Gastrocnemius medialis (tissue), 4 donors: Measurements from ENCODE around the gene BUB1B. TPM values are rescaled to one million over a fixed set of nuclear protein-coding genes. Genes with fewer than 3 reads are reported as not detected.

ENCODE experiments used
- ATAC-seq, 2 donors: fragments of 150-250 bp; one replicate each; pipeline ENCODE4 v1.9.1; 2016
- DNase-seq, 2 donors: peaks; one replicate each; pipeline ENCODE4 v3.0.0-alpha.2; 2019
- H3K27ac ChIP-seq, 4 donors: fragments of 200-600 bp; sonication (generic); 1 replicate in 1 of 4; 2 replicates in 3 of 4; pipeline ENCODE4 v1.5.1; 2016 to 2018; ENCODE audit warnings: mild to moderate bottlenecking in 2 of 4, moderate library complexity in 1 of 4
- H3K27me3 ChIP-seq, 3 donors: fragments of 200-600 bp; sonication (generic) in 2 of 3; 1 replicate in 1 of 3; 2 replicates in 2 of 3; pipeline versions ENCODE4 v1.5.1 to v1.6.0; 2016 to 2019; ENCODE audit warnings: mild to moderate bottlenecking in 1 of 3, moderate library complexity in 1 of 3
- H3K36me3 ChIP-seq, 2 donors: fragments of 200-600 bp; sonication (generic) in 1 of 2; one replicate each; pipeline ENCODE4 v1.5.1; 2017 to 2018
- H3K4me1 ChIP-seq, 2 donors: fragments of 200-600 bp; sonication (generic) in 1 of 2; one replicate each; pipeline ENCODE4 v1.5.1; 2016 to 2017; ENCODE audit warnings: mild to moderate bottlenecking in 2 of 2
- H3K4me3 ChIP-seq, 4 donors: fragments of 200-600 bp; sonication (generic) in 3 of 4; 1 replicate in 1 of 4; 2 replicates in 3 of 4; pipeline ENCODE4 v1.5.1; 2016 to 2019; ENCODE audit warnings: mild to moderate bottlenecking in 2 of 4
- H3K9me3 ChIP-seq, 3 donors: fragments of 200-600 bp; sonication (generic) in 2 of 3; 1 replicate in 1 of 3; 2 replicates in 2 of 3; pipeline ENCODE4 v1.5.1; 2016 to 2019
- CTCF ChIP-seq, 5 experiments: fragments of 450-650 bp in 3 of 5; fragments of 200-600 bp in 2 of 5; sonication (generic) in 2 of 5; IDR thresholded peaks in 4 of 5; conservative IDR thresholded peaks in 1 of 5; 1 replicate in 4 of 5; 2 replicates in 1 of 5; pipeline ENCODE4 v1.5.1; 2016 to 2019; ENCODE audit warnings: antibody characterized with exemption in 5 of 5, mild to moderate bottlenecking in 3 of 5, moderate library complexity in 3 of 5
- POLR2A ChIP-seq, 2 donors: fragments of 450-650 bp; IDR thresholded peaks; one replicate each; pipeline ENCODE4 v1.6.1; 2017; ENCODE audit warnings: antibody characterized with exemption in 2 of 2, mild to moderate bottlenecking in 2 of 2, moderate library complexity in 2 of 2
- in situ Hi-C, 4 donors: fragments of 200-750 bp; cut with MboI; loops; one replicate each; pipeline versions ENCODE4 v1.15.0 to v1.8.0; 2017; ENCODE audit warnings: low sequenced_read_pairs in 4 of 4
- intact Hi-C: fragments of 100-400 bp; cut with DNase I; formaldehyde crosslinking; loops from one replicate; pipeline ENCODE4 v1.15.1; 2023; ENCODE audit warnings: low total_unique reads
- total RNA-seq, 4 donors: library from RNA; depleted of rRNA; stranded (reverse); fragments of >200 nt; gene quantifications; one replicate each; pipeline versions ENCODE4 v1.1.0 to v1.2.3, GENCODE V29; 2016

Gene BUB1B
- total RNA-seq, 4 donors from 2014 or later: 0.51 to 1.8 TPM; not detected in 2

- ATAC-seq (no peak), DNase-seq (no peak)
- Histone ChIP-seq H3K27me3 (no peaks in the 10 kb centered on the region), H3K36me3 (no peaks in the 10 kb centered on the region), H3K4me1 (peaks cover 6 to 7% of the 10 kb centered on the region in 2 donors), H3K9me3 (no peaks in the 10 kb centered on the region), H3K4me3 (no peak overlapping the region), H3K27ac (no peak overlapping the region)
- intact Hi-C loops (no loop called here), in situ Hi-C loops (no loop called here)
- no peak for TF ChIP-seq CTCF (IDR thresholded peaks at IDR 0.05 in 4 of 5, conservative IDR thresholded peaks at IDR 0.05 in 1 of 5)
- TF ChIP-seq POLR2A (IDR thresholded peaks at IDR 0.05): no peak
These were observed 94.2 kb downstream of the BUB1B start for GRCh38 chr15:40255033-40255432.

DNA sequence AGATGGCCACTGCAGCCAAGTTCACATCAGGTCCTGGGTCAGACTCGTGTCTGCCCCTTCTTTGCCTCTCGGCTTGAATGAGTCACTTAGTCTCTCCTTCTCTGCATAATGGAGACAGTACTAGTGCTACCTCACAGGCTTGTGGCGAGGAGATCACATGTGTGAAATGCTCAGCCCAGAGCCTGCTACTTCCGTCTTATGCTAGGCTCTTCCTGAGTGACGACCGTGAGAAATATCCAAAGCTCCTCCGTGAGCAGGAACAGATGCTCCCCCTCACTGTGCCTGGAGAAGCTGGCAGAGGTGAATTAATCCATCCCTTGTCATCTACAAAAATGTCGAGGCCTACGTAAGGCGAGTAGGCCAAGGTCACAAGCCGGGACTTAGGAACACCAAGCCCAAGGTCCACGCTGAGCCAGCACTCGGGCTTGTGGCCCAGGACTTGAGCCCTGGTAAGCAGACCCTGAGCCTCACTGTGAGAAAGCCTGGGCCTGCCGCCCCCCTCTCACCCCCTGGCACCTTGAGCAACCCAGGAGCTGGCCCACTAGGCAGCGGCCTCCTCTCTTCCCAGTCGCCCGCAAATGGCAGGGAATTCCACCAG is 95.9 kb downstream of the BUB1B start:
- H3K4me3 ChIP-seq: no peak overlapping the region
- no peaks in the 10 kb centered on the region for H3K36me3 ChIP-seq
- DNase-seq: no peak
- in situ Hi-C loops (no loop called here), intact Hi-C loops (no loop called here)
- TF ChIP-seq POLR2A (IDR thresholded peaks at IDR 0.05) (no peak), CTCF (IDR thresholded peaks at IDR 0.05 in 4 of 5, conservative IDR thresholded peaks at IDR 0.05 in 1 of 5) (no peak)
- peaks cover 6 to 7% of the 10 kb centered on the region in 2 donors for H3K4me1 ChIP-seq
- ATAC-seq: no peak
- no peaks in the 10 kb centered on the region for H3K27me3 ChIP-seq
- H3K27ac ChIP-seq: no peak overlapping the region
- H3K9me3 ChIP-seq: no peaks in the 10 kb centered on the region

DNA sequence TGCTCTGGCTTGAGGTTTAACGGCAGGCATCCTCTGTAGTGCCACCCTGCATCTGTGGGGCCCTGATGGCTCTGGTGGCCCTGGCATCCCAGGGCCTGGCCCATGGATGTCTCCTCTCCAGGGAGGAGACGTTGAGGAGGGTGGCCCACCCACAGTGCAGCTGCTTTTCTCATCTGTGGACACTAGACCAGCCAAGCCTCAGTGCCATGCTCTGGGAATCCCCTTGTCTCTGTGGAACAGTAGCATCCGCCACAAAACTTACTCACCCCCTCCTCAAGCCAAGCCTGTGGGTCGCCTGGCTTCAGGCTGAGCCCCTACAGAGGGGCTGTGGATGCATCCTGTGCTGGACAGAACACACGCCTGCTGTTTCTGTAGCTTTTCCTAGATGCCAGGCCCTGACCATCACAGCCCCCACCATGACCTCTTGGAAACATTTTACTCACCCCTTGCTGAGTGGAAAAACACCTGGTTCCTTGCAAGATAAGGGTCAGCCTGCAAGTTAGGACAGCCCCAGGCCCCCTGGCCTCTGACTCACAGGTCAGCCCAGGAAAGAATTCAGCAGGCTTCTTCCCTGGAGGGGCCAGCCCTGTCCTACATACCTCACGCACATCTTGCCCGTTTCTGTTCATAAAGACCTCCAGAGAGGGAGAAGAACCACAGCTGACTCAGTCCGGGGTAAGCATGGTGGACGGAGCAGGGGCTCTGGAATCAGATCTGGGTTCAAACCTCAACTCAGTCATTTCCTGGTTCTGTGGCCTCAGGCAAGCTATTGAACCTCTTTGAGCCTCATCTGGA is 97.0 kb downstream of the BUB1B start:
- H3K27ac ChIP-seq: no peak overlapping the region
- H3K4me1 ChIP-seq: peaks cover 6 to 7% of the 10 kb centered on the region in 2 donors
- H3K36me3 ChIP-seq: no peaks in the 10 kb centered on the region
- TF ChIP-seq CTCF (IDR thresholded peaks at IDR 0.05 in 4 of 5, conservative IDR thresholded peaks at IDR 0.05 in 1 of 5) (no peak), POLR2A (IDR thresholded peaks at IDR 0.05) (no peak)
- ATAC-seq (no peak), DNase-seq (no peak)
- no peaks in the 10 kb centered on the region for H3K9me3 ChIP-seq
- in situ Hi-C loops: no loop called here
- H3K27me3 ChIP-seq: no peaks in the 10 kb centered on the region
- no peak overlapping the region for H3K4me3 ChIP-seq
- intact Hi-C loops: no loop called here

- in situ Hi-C loops: no loop called here
- H3K36me3 ChIP-seq: no peaks in the 10 kb centered on the region
- TF ChIP-seq POLR2A (IDR thresholded peaks at IDR 0.05): no peak
- H3K27ac ChIP-seq: no peak overlapping the region
- ATAC-seq (no peak), DNase-seq (no peak)
- peaks cover 2 to 4% of the 10 kb centered on the region in 2 donors for H3K4me1 ChIP-seq
- no peaks in the 10 kb centered on the region for H3K9me3 ChIP-seq
- H3K4me3 ChIP-seq: no peak overlapping the region
- H3K27me3 ChIP-seq: no peaks in the 10 kb centered on the region
- intact Hi-C loops: no loop called here
These were observed 97.7 kb downstream of the BUB1B start for GRCh38 chr15:40258544-40258943.

DNA sequence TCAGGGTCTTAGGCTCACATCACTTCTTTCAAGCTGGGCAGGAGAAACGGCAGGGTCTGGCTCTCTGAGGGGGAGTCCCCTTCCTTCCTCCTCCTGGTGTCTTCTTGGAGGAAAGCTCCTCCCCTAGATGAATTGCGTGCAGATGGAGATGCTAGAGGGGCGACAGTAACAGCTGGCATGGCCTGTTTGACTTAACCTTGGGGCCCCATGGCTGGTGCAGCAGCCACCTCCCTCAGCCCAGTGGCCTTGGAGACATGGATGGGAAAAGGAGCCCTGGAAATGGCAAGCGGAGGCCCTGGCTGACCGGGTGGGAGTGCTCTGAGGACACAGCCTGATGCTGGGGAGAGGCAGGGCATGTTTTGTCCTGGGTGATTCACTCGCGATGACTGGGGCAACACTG is 98.2 kb downstream of the BUB1B start:
- no peaks in the 10 kb centered on the region for H3K36me3 ChIP-seq
- H3K4me1 ChIP-seq: peaks cover 0 to 8% of the 10 kb centered on the region in 2 donors
- no peaks in the 10 kb centered on the region for H3K9me3 ChIP-seq
- in situ Hi-C loops (no loop called here), intact Hi-C loops (no loop called here)
- ATAC-seq: no peak
- no peak for DNase-seq
- H3K27me3 ChIP-seq: no peaks in the 10 kb centered on the region
- no peak overlapping the region for H3K27ac ChIP-seq
- no peak overlapping the region for H3K4me3 ChIP-seq
- no peak for TF ChIP-seq POLR2A (IDR thresholded peaks at IDR 0.05)
- no peak for TF ChIP-seq CTCF (IDR thresholded peaks at IDR 0.05 in 4 of 5, conservative IDR thresholded peaks at IDR 0.05 in 1 of 5)
